ACC112 (cell line): Measurements from ENCODE around the gene MET.

Experiments
- H2AFZ ChIP-seq: fragments of 200-600 bp; sonication (generic); one replicate; pipeline ENCODE4 v1.6.0; 2017; ENCODE audit warnings: antibody characterized with exemption, low read length; ENCODE audit not compliant: unreplicated experiment
- H3K27ac ChIP-seq: fragments of 200-600 bp; sonication (generic); 2 replicates; pipeline ENCODE4 v1.5.1; 2014; ENCODE audit warnings: low read depth, mild to moderate bottlenecking, antibody characterized with exemption, low read length, moderate library complexity
- H3K27me3 ChIP-seq: fragments of 200-600 bp; sonication (generic); 2 replicates; pipeline ENCODE4 v1.6.1; 2014; ENCODE audit warnings: mild to moderate bottlenecking, antibody characterized with exemption, low read length, moderate library complexity, mixed read lengths; ENCODE audit not compliant: insufficient read depth
- H3K36me3 ChIP-seq: fragments of 200-600 bp; sonication (generic); 2 replicates; pipeline ENCODE4 v1.6.1; 2016; ENCODE audit warnings: mild to moderate bottlenecking, antibody characterized with exemption, low read length, moderate library complexity, mixed read lengths; ENCODE audit not compliant: insufficient read depth
- H3K4me1 ChIP-seq: fragments of 200-600 bp; sonication (generic); one replicate; pipeline ENCODE4 v1.6.1; 2016; ENCODE audit warnings: low read length, mixed read lengths; ENCODE audit not compliant: insufficient read depth, unreplicated experiment, control insufficient read depth
- H3K4me3 ChIP-seq: fragments of 200-600 bp; sonication (generic); 2 replicates; pipeline ENCODE4 v1.5.1; 2014; ENCODE audit warnings: mild to moderate bottlenecking, low read depth, low read length
- H3K79me2 ChIP-seq: fragments of 200-600 bp; sonication (generic); one replicate; pipeline ENCODE4 v1.6.0; 2016; ENCODE audit warnings: low read length; ENCODE audit not compliant: control insufficient read depth, unreplicated experiment, insufficient read depth

MET gene

DNA sequence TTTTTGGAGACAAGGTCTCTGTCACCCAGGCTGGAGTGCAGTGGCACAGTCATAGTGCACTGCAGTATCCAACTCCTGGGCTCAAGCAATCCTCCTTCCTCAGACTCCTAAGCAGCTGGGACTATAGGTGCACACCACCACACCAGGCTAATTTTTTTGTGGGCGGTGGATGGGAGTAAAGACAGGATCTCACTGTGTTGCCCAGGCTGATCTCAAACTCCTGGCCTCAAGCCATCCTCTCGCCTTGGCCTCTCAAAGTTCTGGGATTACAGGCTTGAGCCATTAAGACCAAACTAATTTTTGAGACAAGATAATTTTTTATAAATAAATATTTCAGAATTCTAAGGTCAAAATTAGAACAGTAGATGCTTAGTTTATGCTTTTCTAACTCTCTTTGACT is 109.6 kb downstream of the MET start:
- Histone ChIP-seq H3K27ac (no peak overlapping the region), H3K27me3 (no peaks in the 10 kb centered on the region), H3K4me1 (peaks cover 41% of the 10 kb centered on the region), H3K36me3 (peaks cover 21% of the 10 kb centered on the region; the same call in 1 of the 2 replicates), H3K79me2 (no peaks in the 10 kb centered on the region), H2AFZ (no peak overlapping the region), H3K4me3 (no peak overlapping the region)

DNA sequence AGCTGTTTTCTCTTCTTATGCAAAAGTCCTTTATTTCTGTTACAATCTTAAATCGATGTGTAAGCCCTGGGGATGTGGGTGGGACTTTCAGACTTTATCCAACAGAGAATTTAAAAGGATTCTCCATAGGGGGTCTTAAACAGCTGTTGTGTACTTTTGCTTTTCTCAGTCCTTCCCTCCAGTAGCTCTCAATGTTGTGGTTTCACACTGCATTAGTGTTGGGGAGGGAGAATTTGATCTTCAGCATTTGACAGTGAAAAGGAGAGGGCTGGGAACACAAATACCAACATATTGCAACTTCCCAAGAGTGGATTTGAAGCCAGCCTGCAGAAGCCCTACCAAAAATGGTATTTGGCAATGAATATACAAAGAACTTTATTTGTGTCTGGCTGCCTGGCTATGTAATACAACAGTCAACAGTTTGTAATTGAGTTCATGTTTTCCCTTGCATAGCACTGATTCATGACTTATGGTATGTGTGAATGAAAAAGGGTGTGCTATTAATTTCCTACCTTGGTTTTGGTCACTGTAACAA is 110.2 kb downstream of the MET start:
- Histone ChIP-seq H3K36me3 (peaks cover 21% of the 10 kb centered on the region; the same call in 1 of the 2 replicates), H3K4me3 (no peak overlapping the region), H3K4me1 (peaks cover 42% of the 10 kb centered on the region), H2AFZ (no peak overlapping the region), H3K27me3 (no peaks in the 10 kb centered on the region), H3K27ac (no peak overlapping the region), H3K79me2 (no peaks in the 10 kb centered on the region)

DNA sequence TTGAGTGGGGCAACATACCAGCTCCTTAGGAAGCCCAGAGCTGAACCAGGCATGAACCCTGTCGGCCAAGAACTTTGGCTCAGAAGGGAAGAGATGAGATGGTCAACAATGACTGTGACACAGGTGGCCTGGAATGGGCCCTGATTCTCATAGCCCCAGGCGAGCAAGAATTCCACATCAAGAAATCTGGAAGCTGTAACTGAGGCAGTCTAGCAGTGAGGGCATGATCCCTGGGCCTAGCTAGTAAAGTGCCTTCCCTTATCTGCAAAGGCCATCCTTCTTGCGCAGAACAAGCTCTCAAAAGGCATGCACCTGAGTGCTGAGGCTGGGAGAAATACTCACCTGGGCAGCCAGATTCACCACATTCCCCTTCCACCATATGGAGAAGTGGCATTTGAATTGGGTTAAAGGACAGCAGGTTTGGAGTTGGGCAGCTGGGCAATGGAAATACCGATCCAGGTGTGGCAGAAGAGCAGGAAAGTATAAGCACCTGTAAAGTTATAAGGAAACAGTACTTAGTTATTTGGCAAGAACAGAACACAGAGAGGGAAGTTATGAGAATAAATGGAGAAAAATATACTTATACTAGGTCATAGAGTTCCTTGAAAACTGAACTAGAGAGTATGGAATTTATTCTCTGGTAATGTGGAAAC is 111.8 kb downstream of the MET start:
- peaks cover 21% of the 10 kb centered on the region; the same call in 1 of the 2 replicates for H3K36me3 ChIP-seq
- peaks cover 27% of the 10 kb centered on the region for H3K4me1 ChIP-seq
- H3K79me2 ChIP-seq, result no peaks in the 10 kb centered on the region
- no peak overlapping the region for H2AFZ ChIP-seq
- no peak overlapping the region for H3K27ac ChIP-seq
- H3K27me3 ChIP-seq, result no peaks in the 10 kb centered on the region
- no peak overlapping the region for H3K4me3 ChIP-seq

DNA sequence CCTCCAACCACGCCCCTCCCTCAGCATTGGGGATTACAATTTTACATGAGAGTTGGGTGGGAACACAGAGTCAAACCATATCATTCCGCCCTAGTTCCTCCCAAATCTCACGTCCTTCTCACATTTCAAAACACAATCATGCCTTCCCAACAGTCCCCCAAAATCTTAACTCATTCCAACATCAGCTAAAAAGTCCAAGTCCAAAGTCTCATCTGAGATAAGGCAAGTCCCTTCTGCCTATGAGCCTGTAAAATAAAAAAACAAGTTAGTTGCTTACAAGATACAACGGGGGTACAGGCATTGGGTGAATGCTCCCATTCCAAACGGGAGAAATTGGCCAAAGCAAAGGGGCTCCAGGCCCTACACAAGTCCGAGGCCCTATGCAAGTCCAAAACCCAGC is 112.7 kb downstream of the MET start:
- Histone ChIP-seq H3K4me3 (no peak overlapping the region), H3K79me2 (no peaks in the 10 kb centered on the region), H3K27ac (no peak overlapping the region), H3K36me3 (peaks cover 13% of the 10 kb centered on the region; the same call in 1 of the 2 replicates), H3K4me1 (peaks cover 18% of the 10 kb centered on the region), H3K27me3 (no peaks in the 10 kb centered on the region), H2AFZ (no peak overlapping the region)

DNA sequence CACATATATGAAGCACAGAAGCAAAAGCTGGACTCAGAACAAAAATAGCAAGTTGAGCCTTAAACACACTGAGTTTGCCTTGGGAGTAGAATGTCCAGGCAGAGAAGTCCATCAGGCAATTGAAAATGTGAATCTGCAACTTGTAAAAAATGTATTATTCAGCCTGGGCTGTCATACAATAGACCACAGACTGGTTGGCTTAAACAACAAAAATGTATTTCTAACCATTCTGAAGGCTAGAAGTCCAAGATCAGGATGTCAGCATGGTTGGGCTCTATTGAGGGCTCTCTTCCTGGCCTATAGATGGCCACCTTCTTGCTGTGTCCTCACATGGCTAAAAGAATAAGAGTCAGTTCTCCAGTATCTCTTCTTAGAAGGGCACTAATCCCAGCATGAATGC is 113.8 kb downstream of the MET start:
- H3K4me3 ChIP-seq, result no peak overlapping the region
- H2AFZ ChIP-seq, result no peak overlapping the region
- H3K27me3 ChIP-seq, result no peaks in the 10 kb centered on the region
- H3K36me3 ChIP-seq, result peaks cover 13% of the 10 kb centered on the region; the same call in 1 of the 2 replicates
- H3K79me2 ChIP-seq, result no peaks in the 10 kb centered on the region
- peaks cover 8% of the 10 kb centered on the region for H3K4me1 ChIP-seq
- no peak overlapping the region for H3K27ac ChIP-seq

DNA sequence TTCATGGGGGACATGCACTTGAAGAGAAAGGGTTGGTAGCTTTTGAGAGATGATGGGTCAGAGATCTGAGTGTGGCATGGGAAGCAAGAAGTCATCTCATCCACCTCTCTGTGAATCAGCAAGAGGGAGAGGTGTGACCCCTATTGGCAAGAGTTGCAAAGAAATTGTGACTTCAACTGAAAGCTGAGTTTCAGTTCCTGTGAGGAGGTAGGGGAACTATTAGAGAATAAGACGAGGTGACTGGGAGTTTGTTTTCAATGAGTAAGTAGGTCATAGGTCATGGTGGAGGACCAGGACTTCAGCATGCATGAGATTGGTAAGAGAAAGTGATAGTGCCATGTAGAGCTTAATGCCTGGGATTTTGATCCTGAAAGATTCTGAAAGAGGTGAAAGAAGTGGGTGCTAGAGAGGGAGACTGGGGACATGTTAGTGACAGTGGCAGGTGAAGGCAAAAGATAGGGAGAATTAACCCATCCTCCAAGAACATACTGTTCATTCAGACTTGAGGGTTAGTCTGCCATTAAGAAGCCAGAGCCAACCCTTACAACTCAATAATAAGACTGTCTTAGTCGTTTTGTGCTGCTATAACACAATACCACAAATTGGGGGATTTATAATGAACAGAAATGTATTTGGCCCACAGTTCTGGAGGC is 114.9 kb downstream of the MET start:
- Histone ChIP-seq H3K27ac (no peak overlapping the region), H3K4me3 (no peak overlapping the region), H3K79me2 (no peaks in the 10 kb centered on the region), H3K4me1 (peaks cover 8% of the 10 kb centered on the region), H3K36me3 (peaks cover 13% of the 10 kb centered on the region; the same call in 1 of the 2 replicates), H3K27me3 (no peaks in the 10 kb centered on the region), H2AFZ (no peak overlapping the region)

DNA sequence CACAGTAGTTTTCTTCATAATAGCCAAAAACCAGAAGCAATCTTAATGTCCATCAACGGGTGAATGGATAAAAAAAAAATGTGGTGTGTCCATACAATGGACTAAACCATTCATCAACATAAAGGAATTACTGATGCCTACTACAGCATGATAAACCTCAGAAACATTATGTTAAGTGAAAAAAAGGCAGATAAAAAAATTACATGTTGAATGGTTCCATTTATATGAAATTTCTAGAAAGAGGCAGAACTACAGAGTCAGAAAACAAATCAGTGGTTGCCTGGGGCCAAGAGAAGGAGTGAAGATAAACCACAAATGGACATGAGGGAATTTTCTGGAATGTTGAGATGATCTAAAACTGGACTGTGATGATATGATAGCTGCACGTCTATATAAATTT is 115.9 kb downstream of the MET start:
- H3K36me3 ChIP-seq, result peaks cover 10% of the 10 kb centered on the region; the same call in 1 of the 2 replicates
- H2AFZ ChIP-seq, result no peak overlapping the region
- no peak overlapping the region for H3K4me3 ChIP-seq
- H3K27ac ChIP-seq, result no peak overlapping the region
- H3K4me1 ChIP-seq, result peaks cover 8% of the 10 kb centered on the region
- H3K27me3 ChIP-seq, result no peaks in the 10 kb centered on the region
- H3K79me2 ChIP-seq, result no peaks in the 10 kb centered on the region

DNA sequence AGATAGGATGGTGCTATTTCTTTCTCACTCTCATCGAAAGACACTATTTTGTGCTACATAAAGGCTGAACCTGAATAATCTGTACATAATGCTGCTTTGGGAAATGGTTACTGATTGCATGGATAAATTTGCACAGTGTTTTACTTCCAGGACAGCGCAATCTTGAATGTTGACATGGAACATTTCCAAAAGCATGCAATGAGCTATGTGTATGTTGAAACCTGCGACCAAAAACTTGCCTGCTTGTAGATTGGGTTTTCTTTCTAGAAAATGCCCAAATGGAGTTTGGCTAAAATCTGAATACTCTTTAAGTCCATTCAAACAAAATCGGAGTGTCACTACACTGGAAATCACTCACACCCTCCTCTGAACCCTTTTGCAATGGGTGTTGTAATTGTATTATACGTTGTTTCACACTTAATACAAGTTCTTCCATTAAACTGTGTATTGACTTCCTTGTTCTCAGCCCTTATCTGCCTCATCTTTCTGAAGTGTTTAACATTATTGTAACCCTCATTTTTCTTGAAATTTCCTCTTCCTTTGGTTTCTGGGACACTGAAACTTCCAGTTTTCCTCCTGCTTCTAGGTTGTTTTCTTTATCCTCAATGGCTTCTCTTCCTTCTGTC is 116.7 kb downstream of the MET start:
- peaks cover 8% of the 10 kb centered on the region for H3K4me1 ChIP-seq
- no peak overlapping the region for H2AFZ ChIP-seq
- H3K36me3 ChIP-seq, result 0 out of 2 replicates have a peak, but pooled peaks cover 2% of the 10 kb centered on the region
- H3K27ac ChIP-seq, result no peak overlapping the region
- no peaks in the 10 kb centered on the region for H3K27me3 ChIP-seq
- no peaks in the 10 kb centered on the region for H3K79me2 ChIP-seq
- no peak overlapping the region for H3K4me3 ChIP-seq

DNA sequence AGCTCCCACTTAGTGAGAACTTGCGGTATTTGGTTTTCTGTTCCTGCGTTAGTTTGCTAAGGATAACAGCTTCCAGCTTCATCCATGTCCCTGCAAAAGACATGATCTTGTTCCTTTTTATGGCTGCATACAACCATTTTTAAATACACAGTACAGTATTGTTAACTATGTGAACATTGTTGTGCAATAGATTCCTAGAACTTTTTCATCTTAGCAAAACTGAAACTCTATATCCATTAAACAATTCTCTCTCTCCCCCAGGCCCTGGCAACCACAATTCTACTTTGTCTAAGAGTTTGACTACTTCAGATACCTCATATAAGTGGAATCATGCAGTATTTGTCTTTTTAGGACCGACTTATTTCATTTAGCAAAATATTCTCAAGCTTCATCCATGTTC is 118.0 kb downstream of the MET start:
- Histone ChIP-seq H3K27me3 (no peaks in the 10 kb centered on the region), H3K4me1 (peaks cover 8% of the 10 kb centered on the region), H3K4me3 (no peak overlapping the region), H3K27ac (no peak overlapping the region), H3K79me2 (no peaks in the 10 kb centered on the region), H3K36me3 (no peaks in the 10 kb centered on the region), H2AFZ (no peak overlapping the region)

DNA sequence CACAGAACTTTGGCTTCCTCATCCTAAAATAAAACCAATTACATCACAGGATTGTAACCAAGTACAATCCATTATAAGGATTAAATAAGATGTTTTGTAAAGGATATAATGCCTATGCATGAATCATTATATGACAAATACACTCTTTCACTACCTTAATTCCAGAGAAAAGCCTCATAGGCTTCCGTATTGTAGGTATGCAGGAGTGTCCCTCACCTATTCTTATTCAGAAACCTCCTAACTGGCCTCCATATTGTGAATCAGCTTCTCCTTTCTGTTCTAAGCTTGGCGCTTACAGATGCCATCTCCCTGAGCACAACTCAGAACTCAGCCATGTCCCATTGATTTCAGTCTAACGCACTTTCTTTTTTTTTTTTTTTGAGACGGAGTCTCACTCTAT is 120.8 kb downstream of the MET start:
- Histone ChIP-seq H3K79me2 (no peaks in the 10 kb centered on the region), H3K27me3 (no peaks in the 10 kb centered on the region), H3K27ac (no peak overlapping the region), H3K4me1 (peaks cover 3% of the 10 kb centered on the region), H3K4me3 (no peak overlapping the region), H2AFZ (no peak overlapping the region), H3K36me3 (peaks cover 8% of the 10 kb centered on the region; the same call in 1 of the 2 replicates)
